NCI-H748 treated with DMSO at 0.1 percent for 48 hours (cell line): ENCODE results near the gene CCDC88C.
A peak's percentile ranks its signal among the peaks of the same experiment; 100 is the strongest.

ENCODE experiments used
- DNase-seq: peaks from one replicate; lab custom pipeline; 2025; lab: John Stamatoyannopoulos, UW

The CCDC88C gene

GRCh38 chr14:91327250-91327595, 90.4 kb downstream of the CCDC88C start:
- no peak for DNase-seq

GRCh38 chr14:91326514-91327249, 90.9 kb downstream of the CCDC88C start:
- DNase-seq, result no peak

GRCh38 chr14:91324606-91325575, 92.7 kb downstream of the CCDC88C start:
- DNase-seq, result no peak

GRCh38 chr14:91323671-91324605, 93.7 kb downstream of the CCDC88C start:
- peak; percentile 75 for DNase-seq

GRCh38 chr14:91323031-91323430, 94.6 kb downstream of the CCDC88C start:
- DNase-seq, result no peak

GRCh38 chr14:91322623-91323022, 95.0 kb downstream of the CCDC88C start:
- no peak for DNase-seq

GRCh38 chr14:91321131-91321530, 96.5 kb downstream of the CCDC88C start:
- DNase-seq, result no peak

- no peak for DNase-seq
These were observed 97.4 kb downstream of the CCDC88C start for GRCh38 chr14:91320266-91320665.

- no peak for DNase-seq
These were observed 98.7 kb downstream of the CCDC88C start for GRCh38 chr14:91318911-91319310.

GRCh38 chr14:91317381-91318308, 100.0 kb downstream of the CCDC88C start:
- DNase-seq, result no peak

GRCh38 chr14:91316761-91317160, 100.9 kb downstream of the CCDC88C start:
- no peak for DNase-seq

- DNase-seq, result no peak
These were observed 101.8 kb downstream of the CCDC88C start for GRCh38 chr14:91315844-91316267.

- DNase-seq, result no peak
These were observed 103.8 kb downstream of the CCDC88C start for GRCh38 chr14:91313852-91314251.

GRCh38 chr14:91313154-91313850, 104.3 kb downstream of the CCDC88C start:
- DNase-seq, result no peak

GRCh38 chr14:91311284-91311662, 106.3 kb downstream of the CCDC88C start:
- DNase-seq, result no peak

GRCh38 chr14:91310606-91311283, 106.9 kb downstream of the CCDC88C start:
- DNase-seq, result no peak

- DNase-seq, result no peak
These were observed 107.8 kb downstream of the CCDC88C start for GRCh38 chr14:91309756-91310280.

GRCh38 chr14:91308337-91308736, 109.3 kb downstream of the CCDC88C start:
- DNase-seq, result no peak

GRCh38 chr14:91307652-91308051, 110.0 kb downstream of the CCDC88C start:
- no peak for DNase-seq
